ENCODE results near the gene D2HGDH. TPM values are rescaled to one million over a fixed set of nuclear protein-coding genes. Genes with fewer than 3 reads are reported as not detected.
A peak's percentile ranks its signal among the peaks of the same experiment; 100 is the strongest.

Gene D2HGDH
- total and polyA plus RNA-seq, 2 of the 8 experiments (the other 6 are each of a cell fraction or from before 2014, with no cell fraction given) = 3.4 to 8.1 TPM

DNA sequence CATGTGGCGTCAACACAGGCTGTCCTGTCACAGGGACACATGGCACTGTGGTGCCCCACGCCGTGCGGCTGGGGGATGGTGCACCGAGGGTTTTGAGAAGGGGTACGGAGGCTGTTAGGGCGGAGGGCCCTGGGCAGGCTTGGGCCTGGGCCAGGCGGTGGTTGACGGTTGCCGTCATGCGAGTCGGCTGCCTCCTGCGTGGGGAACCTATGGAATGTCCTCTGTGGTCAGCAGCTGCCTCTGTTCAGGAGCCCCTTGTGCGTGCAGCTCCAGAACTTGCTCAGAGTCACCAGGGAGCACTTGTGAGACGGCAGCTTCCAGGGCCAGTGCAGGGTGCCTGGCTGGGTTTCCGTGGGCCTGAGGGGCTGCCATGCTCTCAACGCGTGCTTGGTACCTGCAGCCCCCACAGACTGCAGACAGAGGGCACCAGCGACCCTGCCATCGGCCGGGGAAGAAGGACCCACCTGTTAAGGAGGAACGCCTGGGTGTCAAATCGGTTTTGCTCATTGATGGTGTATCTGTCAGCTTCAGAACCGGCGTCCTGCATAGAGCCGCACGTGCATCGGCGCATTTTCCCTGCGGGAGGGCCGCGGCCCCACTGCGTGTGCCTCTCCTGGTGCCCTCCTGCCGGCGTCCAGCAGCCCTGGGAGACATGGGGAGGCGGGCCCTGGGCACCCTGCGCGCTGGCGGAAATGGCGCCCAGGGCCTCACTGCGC is 10.0 kb upstream of the D2HGDH start (continued):
- TF ChIP-seq MAFK (IDR thresholded peaks at IDR 0.05; ENCODE audit: low read depth, low read length) = no peak
- no peak for TF ChIP-seq YY1 (IDR thresholded peaks at IDR 0.05; ENCODE audit: low read depth, low read length)
- no peak for TF ChIP-seq SP2 (IDR thresholded peaks at IDR 0.05; ENCODE audit: low read length)
- TF ChIP-seq RXRA (IDR thresholded peaks at IDR 0.05; ENCODE audit: insufficient read depth, low read depth, low read length) = no peak
- no peak for TF ChIP-seq NRF1 (IDR thresholded peaks at IDR 0.05; ENCODE audit: low read depth, low read length)
- TF ChIP-seq HDAC2 (IDR thresholded peaks at IDR 0.05; ENCODE audit: borderline replicate concordance in 1 of 2, low read depth in 2 of 2, low read length in 2 of 2) = no peak
- 0 out of 4 replicates have a peak, but pooled peaks of 1 of the 2 experiments have one; percentile 22 for TF ChIP-seq SIN3A (conservative IDR thresholded peaks at IDR 0.05 in 1 of 2, IDR thresholded peaks at IDR 0.05 in 1 of 2; ENCODE audit: low read depth in 1 of 2, low read length in 2 of 2)
- no peak for TF ChIP-seq EP300 (IDR thresholded peaks at IDR 0.05; ENCODE audit: borderline replicate concordance in 1 of 2, low read depth in 2 of 2, low read length in 2 of 2)
- TF ChIP-seq, protein P1, sequence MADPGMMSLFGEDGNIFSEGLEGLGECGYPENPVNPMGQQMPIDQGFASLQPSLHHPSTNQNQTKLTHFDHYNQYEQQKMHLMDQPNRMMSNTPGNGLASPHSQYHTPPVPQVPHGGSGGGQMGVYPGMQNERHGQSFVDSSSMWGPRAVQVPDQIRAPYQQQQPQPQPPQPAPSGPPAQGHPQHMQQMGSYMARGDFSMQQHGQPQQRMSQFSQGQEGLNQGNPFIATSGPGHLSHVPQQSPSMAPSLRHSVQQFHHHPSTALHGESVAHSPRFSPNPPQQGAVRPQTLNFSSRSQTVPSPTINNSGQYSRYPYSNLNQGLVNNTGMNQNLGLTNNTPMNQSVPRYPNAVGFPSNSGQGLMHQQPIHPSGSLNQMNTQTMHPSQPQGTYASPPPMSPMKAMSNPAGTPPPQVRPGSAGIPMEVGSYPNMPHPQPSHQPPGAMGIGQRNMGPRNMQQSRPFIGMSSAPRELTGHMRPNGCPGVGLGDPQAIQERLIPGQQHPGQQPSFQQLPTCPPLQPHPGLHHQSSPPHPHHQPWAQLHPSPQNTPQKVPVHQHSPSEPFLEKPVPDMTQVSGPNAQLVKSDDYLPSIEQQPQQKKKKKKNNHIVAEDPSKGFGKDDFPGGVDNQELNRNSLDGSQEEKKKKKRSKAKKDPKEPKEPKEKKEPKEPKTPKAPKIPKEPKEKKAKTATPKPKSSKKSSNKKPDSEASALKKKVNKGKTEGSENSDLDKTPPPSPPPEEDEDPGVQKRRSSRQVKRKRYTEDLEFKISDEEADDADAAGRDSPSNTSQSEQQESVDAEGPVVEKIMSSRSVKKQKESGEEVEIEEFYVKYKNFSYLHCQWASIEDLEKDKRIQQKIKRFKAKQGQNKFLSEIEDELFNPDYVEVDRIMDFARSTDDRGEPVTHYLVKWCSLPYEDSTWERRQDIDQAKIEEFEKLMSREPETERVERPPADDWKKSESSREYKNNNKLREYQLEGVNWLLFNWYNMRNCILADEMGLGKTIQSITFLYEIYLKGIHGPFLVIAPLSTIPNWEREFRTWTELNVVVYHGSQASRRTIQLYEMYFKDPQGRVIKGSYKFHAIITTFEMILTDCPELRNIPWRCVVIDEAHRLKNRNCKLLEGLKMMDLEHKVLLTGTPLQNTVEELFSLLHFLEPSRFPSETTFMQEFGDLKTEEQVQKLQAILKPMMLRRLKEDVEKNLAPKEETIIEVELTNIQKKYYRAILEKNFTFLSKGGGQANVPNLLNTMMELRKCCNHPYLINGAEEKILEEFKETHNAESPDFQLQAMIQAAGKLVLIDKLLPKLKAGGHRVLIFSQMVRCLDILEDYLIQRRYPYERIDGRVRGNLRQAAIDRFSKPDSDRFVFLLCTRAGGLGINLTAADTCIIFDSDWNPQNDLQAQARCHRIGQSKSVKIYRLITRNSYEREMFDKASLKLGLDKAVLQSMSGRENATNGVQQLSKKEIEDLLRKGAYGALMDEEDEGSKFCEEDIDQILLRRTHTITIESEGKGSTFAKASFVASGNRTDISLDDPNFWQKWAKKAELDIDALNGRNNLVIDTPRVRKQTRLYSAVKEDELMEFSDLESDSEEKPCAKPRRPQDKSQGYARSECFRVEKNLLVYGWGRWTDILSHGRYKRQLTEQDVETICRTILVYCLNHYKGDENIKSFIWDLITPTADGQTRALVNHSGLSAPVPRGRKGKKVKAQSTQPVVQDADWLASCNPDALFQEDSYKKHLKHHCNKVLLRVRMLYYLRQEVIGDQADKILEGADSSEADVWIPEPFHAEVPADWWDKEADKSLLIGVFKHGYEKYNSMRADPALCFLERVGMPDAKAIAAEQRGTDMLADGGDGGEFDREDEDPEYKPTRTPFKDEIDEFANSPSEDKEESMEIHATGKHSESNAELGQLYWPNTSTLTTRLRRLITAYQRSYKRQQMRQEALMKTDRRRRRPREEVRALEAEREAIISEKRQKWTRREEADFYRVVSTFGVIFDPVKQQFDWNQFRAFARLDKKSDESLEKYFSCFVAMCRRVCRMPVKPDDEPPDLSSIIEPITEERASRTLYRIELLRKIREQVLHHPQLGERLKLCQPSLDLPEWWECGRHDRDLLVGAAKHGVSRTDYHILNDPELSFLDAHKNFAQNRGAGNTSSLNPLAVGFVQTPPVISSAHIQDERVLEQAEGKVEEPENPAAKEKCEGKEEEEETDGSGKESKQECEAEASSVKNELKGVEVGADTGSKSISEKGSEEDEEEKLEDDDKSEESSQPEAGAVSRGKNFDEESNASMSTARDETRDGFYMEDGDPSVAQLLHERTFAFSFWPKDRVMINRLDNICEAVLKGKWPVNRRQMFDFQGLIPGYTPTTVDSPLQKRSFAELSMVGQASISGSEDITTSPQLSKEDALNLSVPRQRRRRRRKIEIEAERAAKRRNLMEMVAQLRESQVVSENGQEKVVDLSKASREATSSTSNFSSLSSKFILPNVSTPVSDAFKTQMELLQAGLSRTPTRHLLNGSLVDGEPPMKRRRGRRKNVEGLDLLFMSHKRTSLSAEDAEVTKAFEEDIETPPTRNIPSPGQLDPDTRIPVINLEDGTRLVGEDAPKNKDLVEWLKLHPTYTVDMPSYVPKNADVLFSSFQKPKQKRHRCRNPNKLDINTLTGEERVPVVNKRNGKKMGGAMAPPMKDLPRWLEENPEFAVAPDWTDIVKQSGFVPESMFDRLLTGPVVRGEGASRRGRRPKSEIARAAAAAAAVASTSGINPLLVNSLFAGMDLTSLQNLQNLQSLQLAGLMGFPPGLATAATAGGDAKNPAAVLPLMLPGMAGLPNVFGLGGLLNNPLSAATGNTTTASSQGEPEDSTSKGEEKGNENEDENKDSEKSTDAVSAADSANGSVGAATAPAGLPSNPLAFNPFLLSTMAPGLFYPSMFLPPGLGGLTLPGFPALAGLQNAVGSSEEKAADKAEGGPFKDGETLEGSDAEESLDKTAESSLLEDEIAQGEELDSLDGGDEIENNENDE (IDR thresholded peaks at IDR 0.05; ENCODE audit: insufficient replicate concordance, low read length) = no peak
